Esophagus mucosa (tissue), 1 donor: Measurements from ENCODE around the gene C17orf75. TPM values are rescaled to one million over a fixed set of nuclear protein-coding genes. Genes with fewer than 3 reads are reported as not detected.
A peak's percentile ranks its signal among the peaks of the same experiment; 100 is the strongest.

Experiments used
- ATAC-seq: fragments of 200-7000 bp; cut with Tn5 transposase; one replicate; pipeline ENCODE4 v1.9.1; 2020
- total RNA-seq: library from RNA; stranded (reverse); gene quantifications from one replicate; pipeline ENCODE4 v1.2.4, GENCODE V29; 2023
- donor health status: DM: yes; HTN: yes; CAD: no.

Gene C17orf75
- total RNA-seq, 1 donor from 2014 or later: 11.6 TPM

DNA sequence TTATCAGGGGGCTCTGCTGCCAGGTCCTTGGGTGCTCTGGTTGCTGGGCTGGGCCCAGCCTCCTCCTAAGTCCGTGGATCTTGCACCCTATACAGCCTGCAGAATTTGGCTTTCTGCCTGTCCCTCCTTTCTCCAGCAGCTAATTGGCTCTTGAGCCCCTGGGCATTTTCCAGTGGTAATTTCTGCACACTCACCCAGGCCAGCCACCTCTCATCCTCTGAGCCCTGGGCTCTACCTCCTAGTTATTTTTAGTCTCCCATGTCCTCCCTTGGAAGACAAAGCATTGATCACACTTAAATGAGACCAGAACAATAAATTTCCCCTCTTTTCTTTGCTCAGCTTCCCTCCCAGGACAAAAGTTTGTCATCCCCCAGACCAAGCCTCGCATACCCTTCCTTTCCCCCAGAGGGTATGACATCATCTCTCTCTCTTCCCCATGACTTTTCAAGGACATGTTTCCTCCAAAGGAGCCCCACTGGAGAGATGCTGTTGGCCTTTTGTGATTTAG, 38.1 kb downstream of the C17orf75 start:
- no peak for ATAC-seq

DNA sequence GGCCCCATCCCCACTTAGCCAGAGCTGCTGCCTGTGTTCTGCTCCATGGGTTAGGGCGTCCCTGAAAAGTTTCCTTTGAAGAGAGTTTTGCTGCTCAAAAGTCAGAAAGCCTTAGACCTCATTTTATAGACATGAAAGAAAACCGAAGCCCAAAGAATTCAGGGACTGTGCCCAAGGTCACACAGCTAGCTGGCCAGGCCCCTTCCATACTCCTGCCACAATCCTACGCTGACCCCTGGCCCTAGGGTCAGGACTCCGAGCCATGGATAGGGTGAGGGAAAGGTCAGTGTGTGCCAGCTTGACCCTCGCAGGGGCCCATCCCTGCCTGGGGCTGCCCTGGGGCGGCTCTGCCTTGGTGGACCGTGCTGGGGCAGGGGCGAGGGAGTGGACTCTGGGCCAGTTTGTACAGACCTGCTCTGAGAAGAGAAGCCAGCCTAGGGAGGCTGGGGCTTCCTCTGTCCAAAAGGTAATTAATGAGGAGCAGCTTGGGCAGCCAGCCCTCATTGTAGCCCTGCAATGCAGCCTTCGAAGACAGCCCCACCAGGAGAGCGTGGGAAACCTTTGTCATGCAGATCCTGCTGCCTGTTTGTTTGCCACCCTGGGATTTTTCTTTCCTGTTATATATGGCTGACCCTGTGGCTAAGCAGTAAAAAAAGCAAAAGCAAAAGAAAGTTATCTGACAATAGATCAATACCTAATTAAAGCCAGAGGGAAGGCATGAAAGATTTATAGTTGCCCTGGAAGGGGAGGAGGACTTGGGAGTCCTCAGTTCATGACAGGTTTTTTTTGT, 38.9 kb downstream of the C17orf75 start:
- no peak for ATAC-seq

DNA sequence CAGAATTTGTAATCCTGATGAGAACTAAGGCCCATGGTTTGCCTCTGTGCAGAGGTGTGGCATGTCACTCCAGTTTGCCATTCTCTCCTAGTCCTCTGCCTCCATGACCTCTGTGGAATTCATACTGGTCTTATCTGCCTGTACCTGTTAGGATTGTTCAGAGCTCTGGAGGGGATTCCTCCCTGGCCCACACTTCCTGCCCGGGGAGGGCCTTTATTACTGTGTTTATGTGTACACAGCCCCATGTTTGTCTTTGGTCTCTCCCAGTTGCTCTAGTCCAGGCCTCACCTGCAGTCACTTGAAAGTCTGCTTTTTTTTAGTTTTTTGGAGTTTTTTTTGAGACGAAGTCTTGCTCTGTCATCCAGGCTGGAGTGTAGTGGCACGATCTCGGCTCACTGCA, 39.9 kb downstream of the C17orf75 start:
- no peak for ATAC-seq

DNA sequence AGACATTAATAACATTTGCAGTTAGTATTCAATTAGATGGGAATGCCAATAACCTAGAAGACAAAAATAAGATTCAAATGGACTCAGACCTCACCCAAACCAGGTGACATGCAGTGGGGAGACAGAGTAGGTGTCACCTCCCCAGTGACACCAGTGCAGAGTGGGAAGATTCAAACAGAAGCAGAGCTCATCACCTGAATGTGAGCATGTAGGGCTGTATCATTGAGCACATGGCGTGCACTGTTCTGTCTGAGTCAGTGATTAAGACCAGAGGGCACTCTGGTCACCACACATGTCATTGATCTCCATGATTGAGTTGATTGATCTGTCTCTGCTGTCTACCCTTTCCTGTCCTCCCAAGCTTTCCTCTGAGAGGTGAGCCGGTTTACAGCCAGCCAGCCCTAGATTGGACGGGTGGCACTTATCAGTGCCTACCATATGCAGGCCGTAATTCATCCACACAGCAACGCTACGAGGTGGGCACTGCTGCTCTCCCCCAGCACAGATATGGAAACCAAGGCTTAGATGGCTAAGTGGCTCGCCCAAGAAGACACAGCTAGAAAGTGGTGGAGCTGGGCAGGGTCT, 42.3 kb downstream of the C17orf75 start:
- ATAC-seq: no peak

DNA sequence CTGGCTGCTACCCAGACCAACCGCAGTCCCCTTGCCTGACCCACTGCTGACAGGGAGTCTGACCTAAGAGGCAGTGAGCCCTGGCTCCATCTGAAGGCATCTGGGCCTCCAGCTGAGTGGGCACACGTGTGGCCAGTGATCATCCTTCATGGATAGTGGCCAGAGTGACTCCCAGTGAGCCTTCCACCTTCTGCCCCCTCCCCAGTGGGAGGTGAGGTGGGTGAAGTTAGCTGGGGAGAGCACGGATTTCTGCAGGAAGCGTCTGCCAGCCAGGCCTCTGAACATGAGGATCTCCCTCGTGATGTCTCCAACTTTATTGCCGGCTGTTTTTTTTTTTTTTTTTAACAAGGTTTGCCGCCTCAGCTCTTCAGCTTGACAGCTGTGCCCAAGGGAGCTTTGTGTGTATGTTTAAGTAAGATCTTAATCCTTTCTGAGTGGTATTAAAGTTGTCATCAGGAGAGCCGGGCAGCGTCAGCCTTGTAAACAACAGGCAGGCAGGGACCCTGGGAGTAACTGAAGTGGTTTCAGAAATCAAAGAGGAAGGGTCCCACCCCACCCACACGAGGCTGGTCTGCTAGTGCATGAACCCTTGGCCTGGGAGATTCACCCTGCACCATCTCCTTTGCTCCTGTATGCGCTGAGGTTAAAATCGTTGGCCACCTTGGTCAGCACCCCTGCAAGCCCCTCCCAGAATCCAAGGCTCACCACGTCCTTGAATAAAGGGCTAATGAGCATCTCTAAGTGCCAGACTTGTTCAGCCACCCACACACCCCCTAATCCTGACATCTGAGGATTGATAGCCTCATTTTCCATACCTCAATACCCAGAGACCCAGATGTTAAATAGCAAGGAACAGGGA, 43.0 kb downstream of the C17orf75 start:
- ATAC-seq: peak; percentile 45

DNA sequence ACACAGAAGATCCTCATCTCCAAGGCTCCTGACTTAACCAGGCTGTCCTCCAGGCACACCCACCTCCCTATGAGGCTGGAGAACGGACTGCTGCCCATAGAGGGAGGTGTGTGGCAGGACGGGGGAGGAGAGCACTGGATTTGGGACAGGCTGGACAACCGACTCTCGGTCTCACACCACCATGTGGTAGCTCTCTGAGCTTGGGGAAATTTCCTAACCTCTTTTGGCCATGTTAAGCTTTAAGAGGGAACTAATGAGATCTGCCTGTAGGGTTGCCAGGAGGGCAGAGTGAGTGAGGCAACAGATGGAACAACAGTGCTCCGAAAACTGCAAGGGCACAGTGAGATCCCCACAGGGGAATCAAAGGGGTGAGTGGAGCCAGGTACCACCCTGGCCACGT, 43.7 kb downstream of the C17orf75 start:
- peak; percentile 11 for ATAC-seq

DNA sequence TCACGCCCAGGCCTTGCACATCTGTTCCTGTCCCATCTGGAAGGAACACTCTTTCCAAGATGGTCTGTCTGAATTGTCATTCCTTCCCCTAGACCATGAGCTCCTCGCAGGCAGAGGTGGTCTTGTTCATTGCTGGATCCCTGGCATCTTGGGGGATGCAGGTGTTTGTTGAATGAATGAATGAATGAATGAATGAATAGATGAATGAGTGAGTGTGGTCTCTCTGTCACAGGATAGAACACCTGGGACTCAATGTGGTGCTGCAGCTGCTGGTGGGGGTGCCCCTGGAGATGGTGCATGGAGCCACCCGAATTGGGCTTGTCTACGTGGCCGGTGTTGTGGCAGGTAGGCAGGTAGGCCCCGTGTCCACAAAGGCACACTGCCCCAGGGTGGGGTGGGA, 44.1 kb downstream of the C17orf75 start:
- ATAC-seq: no peak

DNA sequence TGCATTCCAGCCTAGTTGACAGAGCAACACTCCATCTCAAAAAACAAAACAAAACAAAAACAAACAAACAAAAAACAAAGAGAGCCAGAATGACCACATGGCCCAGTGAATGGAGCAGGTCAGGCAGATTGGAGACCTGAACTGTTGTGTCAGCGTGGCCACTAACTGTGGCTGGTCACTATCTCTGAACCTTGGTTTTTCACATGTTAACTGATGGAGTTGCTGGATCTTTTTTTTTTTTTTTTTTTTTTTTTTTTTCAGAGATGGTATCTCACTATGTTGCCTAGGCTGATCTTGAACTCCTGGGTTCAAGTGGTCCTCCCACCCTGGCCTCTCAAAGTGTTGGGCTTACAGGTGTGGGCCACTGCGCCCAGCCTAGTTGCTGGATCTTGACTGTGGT, 44.5 kb downstream of the C17orf75 start:
- ATAC-seq: no peak

DNA sequence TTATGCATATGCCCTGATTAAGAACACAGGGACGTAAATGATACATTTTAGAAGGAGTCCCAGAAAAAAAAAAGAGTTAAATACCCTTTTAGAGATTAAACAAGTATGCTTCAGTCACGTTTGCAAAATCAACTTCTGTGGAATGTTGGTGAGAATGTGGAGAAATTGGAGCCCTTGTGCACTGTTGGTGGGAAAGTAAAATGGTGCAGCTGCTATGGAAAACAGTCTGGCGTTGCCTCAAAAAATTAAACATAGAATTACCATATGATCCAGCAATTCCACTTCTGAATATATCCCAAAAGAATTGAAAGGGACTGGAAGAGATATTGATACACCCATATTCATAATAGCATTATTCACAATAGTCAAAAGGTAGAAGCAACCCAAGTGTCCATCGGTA, 49.9 kb downstream of the C17orf75 start:
- ATAC-seq: no peak

DNA sequence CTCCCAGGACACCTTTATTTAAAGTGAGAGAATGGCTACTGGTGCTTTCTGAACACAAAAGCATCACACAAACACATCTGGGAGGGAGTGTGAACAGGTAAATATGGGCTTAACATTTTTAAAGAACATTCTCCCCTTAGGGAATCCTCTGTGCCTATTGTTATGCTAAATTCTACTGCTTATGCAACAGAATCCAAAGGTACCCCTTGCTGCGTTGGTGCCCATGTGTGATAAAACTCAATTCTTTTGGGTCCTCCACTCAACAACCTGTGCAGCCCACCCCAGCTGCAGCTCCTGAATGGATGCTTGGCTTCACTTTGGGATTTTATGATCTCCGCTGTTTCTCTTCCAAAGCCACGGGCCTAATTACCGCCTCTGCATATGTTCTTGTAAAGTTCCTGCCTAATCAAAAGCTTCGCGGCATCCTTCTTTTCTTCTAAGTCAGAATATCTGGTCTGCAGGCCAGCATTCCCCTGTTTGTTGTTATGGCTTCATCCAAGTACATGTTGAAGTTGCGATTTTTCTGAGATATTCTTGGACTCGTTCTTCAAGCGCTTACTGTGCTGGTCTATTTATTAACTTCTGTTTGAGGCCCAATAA, 52.4 kb downstream of the C17orf75 start:
- ATAC-seq: no peak

DNA sequence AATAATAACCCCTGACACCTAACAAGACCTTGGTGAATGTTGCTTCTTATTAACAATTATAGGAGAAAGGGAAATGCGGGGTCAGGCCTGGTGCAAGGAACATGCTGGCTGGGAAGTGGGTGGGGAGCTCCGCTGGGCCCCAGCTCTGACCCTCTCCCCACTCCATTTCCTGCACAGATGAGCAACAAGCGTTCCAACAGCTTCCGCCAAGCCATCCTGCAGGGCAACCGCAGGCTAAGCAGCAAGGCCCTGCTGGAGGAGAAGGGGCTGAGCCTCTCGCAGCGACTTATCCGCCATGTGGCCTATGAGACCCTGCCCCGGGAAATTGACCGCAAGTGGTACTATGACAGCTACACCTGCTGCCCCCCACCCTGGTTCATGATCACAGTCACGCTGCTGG, 53.4 kb downstream of the C17orf75 start:
- no peak for ATAC-seq

DNA sequence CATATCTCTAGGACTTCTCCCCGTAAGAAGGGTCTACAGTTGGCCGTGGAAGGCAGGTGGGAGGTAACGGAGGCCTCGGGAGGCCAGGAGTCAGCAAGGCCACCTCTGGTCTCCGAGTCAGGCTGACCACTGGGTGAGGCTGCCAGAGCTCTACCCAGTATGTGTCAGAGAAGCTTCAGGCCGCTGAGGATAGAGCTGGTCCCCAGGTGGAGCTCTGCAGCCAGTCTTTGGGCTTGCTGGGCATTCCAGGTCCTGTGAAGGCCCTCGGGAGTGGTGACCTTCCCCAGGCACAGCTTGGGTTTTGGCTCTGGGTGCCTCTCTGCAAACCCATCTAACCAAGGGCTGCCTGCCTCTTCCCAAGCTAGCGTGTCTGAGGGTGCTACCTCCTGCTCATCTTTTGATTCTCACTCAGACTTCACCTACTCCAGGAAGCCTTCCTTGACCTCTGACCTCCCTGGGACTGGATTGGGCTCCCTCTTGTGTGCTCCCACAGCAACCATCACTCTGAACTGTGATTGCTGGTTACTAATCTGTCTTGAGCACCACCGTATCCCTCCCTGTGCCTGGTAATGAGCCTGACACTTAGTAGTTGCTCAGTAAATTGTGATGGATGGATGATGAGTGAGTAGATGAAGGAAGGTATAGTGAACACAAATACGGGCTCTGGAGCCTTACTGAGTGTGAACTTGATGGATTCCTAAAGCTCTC, 54.0 kb downstream of the C17orf75 start:
- ATAC-seq: no peak

DNA sequence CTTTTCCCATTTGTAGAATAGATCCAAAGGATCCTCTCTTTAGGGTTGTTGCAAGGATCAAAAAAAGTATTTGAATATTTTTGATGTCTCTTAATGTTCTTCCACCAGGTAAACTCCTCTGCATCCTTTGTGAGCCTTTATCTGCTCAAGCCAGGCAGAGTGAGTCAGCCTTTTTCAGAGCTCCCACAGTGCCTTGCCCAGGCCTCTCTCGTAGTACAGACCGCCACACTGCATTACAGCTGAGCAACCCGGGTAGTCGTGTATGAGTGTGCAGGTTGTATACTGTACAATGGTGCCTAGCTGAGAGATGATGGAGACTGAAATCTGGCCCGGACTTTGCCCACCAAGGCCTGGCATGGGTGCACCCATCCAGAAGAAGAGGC, 55.5 kb downstream of the C17orf75 start:
- ATAC-seq: no peak

DNA sequence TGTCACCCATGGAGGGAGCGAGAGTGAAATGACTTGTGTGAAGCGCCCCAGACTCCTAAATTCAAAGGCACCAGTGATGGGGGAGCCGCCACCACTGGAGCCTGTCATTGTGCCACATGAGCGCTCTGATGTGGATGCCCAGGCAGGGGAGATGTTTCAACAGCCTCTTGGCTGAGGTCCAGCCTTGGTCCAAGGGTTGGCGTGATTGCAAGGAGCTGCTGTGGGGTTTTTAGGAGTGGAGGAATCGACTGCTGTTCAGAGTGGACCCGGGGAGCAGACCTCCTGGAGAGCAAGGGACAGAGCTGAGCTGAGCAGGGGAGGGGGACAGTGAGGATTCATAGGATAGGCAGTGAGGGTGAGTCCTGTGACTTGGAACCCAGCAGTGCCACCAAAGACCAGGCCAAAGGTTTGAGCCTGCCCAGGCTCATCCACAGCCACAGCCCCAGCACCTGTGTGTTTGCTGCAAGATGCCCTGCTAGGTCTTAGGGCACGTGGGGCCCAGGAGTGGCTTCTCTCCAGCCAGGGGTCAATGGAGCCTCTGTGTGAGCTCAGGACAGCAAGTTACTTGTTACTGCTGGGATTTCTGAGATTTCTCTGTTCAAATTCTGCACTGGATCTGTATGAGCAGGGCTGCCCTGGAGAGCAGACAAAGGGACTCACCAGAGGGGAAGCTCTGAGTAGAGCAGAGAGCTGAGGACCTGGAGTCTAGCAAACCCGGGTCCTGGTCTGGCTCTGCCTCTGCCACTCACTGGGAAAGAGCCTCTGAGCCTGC, 56.0 kb downstream of the C17orf75 start:
- no peak for ATAC-seq

DNA sequence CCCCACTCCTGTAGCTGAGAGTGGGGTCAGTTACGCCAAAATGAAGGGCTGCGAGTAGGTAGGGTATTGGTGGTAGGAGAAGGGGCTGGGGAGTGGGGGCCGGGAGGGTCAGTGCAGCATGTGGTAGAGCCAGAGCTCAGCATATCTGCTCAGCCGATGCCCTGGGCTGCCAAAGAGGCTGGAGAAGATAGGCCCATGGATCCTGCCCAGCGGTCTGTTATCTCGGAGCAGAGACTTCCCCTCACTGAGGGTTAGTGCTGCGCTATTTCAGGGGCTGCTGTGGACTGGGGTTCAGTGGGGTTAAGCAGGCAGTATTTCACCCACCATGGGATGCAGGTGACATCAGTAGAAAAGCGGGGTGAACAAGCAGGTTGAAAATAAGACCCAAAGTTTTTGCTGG, 56.7 kb downstream of the C17orf75 start:
- no peak for ATAC-seq

DNA sequence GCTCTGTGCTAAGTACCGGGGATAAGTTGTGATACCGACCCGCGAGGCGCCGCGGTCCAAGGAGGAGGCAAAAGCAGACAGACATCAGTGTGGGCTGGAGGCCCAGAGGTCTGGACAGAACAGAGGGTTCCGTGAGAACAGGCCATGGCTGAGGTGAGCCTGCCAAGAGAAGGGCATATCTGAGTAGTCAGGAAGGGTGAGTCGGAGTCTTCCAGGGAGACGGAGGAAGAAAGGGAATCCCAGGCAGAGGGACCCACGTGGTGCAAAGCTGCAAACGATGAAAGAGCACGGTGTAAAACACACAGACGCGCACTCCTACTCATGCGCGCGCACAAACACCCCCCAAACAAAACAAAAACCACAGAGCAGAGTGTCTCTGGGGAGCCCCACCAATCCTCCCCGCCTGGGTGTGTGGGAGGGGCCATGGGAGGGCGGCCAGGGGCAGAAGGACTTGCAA, 58.2 kb downstream of the C17orf75 start:
- no peak for ATAC-seq

DNA sequence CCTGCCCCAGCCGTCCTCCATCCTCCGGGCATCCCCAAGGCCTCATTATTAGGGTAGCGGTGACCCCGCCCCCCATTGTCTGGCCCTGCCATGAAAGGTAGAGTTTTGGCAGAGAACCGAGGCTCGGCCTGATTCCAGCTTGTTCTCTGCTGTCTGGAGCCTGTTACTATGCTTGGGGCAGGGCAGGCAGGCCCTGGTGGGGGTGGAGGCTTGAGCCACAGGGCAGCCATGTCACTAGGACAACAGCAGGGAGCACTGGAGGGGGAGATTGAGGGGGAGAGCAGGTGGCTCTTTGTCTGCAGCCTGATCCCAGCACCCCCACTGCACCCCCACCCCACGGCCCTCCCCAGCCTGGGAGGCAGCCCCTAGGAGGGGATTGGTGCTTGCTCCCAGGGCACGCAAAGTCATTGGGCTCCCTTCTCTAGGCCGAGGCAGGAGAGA, 60.9 kb downstream of the C17orf75 start:
- ATAC-seq: peak; percentile 39

DNA sequence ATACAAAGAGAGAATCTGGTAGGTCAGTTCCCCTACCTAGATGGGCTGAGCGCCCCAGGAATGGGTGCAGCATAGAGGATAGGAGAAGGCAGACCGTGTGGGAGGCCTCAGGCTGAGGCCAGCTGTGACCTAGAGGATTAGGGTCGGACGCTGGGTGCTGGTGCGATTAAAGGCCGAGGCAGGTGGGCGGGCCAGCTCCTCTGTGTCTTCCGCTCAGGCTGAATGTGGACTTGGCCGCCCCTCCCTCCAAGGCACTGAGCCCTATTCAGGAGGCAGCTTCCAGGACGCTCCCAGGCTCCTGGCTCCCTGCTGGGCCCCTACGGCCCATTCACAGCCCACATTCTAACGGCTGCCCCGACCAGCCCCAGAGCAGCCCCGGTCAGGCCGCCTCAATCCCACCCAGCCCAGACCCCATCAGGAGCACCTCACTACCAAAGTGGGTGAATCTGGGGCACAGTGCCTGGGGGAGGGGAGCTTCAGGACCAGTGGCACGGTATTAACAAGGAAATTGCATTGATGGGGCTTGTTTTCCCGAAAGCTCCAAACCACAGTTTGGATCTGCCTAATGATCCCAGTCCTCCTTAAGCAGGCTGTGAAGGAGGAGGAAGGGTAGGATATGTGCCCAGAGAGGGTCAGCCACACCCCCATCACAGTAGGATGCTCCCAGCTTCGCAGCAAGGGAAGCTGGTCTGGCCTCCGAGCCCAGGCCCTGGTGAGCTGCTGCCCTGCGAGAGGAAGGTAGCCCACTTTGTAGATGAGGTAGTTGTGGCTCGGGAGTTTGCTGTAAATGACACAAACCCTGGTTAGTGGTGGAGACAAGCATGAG, 61.9 kb downstream of the C17orf75 start:
- ATAC-seq: no peak

DNA sequence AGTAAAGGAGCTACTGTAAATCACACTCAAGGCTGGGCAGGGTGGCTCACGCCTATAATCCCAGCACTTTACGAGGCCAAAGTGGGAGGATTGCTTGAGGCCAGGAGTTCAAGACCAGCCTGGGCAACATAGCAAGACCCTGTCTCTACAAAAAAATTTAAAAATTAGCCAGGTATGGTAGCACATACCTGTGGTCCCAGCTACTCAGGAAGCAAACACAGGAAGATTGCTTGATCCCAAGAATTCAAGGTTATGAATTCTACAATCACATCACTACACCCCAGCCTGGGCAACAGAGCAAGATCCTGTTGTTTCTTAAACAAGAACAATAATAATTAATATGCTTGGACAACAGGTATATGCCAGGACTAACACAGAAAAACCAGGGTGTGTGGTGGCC, 63.2 kb downstream of the C17orf75 start:
- ATAC-seq: no peak
